Ammon's horn (tissue), 1 donor: Measurements from ENCODE around the gene ERG28.
"Not testable (repeated sequence)": the region's sequence is repeated elsewhere in the genome, so short reads cannot be mapped to it uniquely, and the experiment has no call there.

Experiments used
- DNase-seq: peaks from one replicate; pipeline ENCODE4 v3.0.0-alpha.2; 2016; ENCODE audit warnings: low spot score

ERG28 gene

GRCh38 chr14:75626396-75626795 lies 34.3 kb downstream of the ERG28 start:
- no peak for DNase-seq

- no peak for DNase-seq
These were observed 35.6 kb downstream of the ERG28 start for GRCh38 chr14:75625034-75625433.

- no peak for DNase-seq
These were observed 41.1 kb downstream of the ERG28 start for GRCh38 chr14:75619548-75619947.

GRCh38 chr14:75615200-75615599 lies 45.5 kb downstream of the ERG28 start:
- DNase-seq, result peak; percentile 58

GRCh38 chr14:75614179-75614578 lies 46.5 kb downstream of the ERG28 start:
- DNase-seq, result no peak

GRCh38 chr14:75612157-75612556 lies 48.5 kb downstream of the ERG28 start:
- DNase-seq, result no peak

DNA sequence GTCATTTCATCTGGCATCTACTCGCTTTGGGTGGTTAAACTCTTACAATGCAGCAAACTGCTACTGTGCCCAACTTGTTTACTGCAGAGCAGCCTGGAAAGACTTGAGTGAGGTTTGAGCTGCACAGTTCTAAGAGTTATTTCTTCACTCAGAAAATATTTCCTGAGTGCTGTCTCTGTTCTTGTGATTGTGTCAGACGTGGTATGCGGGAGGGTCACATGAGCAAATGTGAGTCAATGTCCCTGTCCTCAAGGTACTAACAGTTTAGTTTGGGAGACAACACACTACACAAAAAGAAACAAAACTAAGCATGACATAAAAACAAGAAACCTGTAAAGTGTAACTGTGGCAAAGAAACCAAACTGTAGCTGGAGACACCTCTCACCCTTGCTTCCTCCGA lies 49.8 kb downstream of the ERG28 start:
- no peak for DNase-seq

DNA sequence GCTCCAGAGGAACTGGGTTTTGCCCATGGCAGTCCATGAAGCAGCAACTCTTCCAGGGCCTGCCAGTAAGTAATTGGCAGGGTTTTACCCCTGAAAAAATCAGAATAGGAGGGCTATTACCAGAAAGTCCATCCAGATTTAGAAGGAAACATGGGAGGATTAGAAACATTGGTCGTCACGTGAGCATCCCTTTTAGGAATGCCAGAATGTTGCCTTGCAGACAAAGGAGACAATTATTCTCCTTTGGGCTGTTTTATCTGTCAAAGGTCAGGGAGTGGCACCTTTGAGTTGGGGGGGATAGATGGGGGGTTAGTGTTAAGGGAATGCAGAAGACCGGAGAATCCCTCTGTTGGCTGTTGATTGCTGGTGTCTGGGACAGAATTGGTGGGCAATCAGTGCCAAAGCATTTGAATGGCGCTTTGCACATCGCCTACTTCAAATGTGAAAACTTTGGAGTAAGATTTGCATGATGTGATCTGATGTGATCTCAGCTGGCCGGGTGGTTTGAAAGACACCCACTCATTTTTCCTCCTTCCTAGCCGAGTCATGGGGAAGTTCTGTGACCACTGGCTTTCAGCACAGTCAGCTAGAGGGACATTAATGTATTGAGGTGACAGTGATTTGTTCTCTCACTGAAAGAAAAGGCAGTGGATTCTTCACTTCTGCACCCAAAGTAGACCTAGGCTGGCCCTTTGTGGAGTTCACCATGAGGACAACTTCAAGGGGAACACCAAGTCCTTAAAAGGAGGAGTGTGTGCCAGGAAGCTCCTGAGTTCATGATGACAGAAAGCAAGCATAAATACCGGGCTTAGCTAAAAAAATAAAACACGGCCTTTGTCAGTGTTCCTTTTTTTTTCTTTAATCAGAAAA lies 50.8 kb downstream of the ERG28 start:
- peak; percentile 20 for DNase-seq

GRCh38 chr14:75609116-75609515 lies 51.6 kb downstream of the ERG28 start:
- no peak for DNase-seq

- DNase-seq, result no peak
These were observed 52.6 kb downstream of the ERG28 start for GRCh38 chr14:75607842-75608640.

DNA sequence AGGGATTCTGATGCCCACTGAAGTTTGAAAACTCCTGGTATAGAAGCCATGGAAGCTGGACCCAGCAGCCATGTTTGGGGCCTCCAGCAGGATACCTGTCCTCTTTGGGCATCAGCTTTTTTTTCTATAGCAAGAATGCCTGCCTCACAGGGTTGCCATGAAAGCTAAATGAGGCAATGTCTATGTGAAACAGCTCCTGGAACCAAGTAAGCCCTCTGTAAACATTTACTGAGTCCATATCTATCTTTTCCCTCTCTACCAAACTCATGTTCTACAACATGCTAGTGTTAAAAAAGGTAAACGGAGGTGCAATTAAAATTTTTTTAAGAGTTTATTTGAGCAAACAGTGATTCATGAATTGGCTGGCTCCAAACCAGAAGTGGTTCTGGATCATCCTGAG lies 53.6 kb downstream of the ERG28 start:
- DNase-seq, result no peak

- DNase-seq, result no peak
These were observed 54.8 kb downstream of the ERG28 start for GRCh38 chr14:75605916-75606315.

GRCh38 chr14:75604979-75605851 lies 55.5 kb downstream of the ERG28 start:
- peak; percentile 17 for DNase-seq

GRCh38 chr14:75602503-75602902 lies 58.2 kb downstream of the ERG28 start:
- DNase-seq, result no peak

DNA sequence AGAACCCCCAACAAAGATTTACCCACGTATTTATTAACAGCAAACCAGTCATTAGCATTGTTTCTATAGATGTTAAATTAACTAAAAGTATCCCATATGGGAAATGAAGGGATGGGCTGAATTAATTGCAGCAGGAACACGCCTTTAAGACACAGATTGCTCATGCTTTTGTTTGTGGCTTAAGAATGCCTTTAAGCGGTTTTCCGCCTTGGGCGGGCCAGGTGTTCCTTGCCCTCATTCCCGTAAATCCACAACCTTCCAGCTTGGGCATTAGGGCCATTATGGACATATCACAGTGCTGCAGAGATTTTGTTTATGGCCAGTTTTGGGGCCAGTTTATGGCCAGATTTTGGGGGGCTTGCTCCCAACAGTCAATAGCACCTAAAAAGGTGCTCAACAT lies 59.6 kb downstream of the ERG28 start:
- not testable (repeated sequence) for DNase-seq

GRCh38 chr14:75600100-75600499 lies 60.6 kb downstream of the ERG28 start:
- not testable (repeated sequence) for DNase-seq
